GM23338 (cell line): Measurements from ENCODE around the gene SP140L. TPM values are rescaled to one million over a fixed set of nuclear protein-coding genes. Genes with fewer than 3 reads are reported as not detected.
A peak's percentile ranks its signal among the peaks of the same experiment; 100 is the strongest.

Experiments
- ATAC-seq: fragments of 200-7000 bp; cut with Tn5 transposase; 3 replicates; pipeline ENCODE4 v1.9.1; 2020
- DNase-seq: peaks from one replicate; pipeline ENCODE4 v3.0.0-alpha.2; 2015; ENCODE audit warnings: low spot score
- H2AFZ ChIP-seq: fragments of 200-600 bp; sonication (generic); 2 replicates; pipeline ENCODE4 v1.8.0; 2016; ENCODE audit warnings: antibody characterized with exemption, mild to moderate bottlenecking, moderate library complexity
- H3F3A ChIP-seq: fragments of 200-600 bp; sonication (generic); replicated peaks from 2 replicates; pipeline ENCODE4 v1.8.0; 2017; ENCODE audit warnings: antibody characterized with exemption, mixed run types, low read depth
- H3K27ac ChIP-seq: fragments of 200-600 bp; sonication (generic); 2 replicates; pipeline ENCODE4 v1.6.1; 2016; ENCODE audit warnings: low read depth
- H3K27me3 ChIP-seq: fragments of 200-600 bp; sonication (generic); 2 replicates; pipeline ENCODE4 v1.8.0; 2016; ENCODE audit warnings: mild to moderate bottlenecking, mixed run types, moderate library complexity; ENCODE audit not compliant: insufficient read depth
- H3K36me3 ChIP-seq: fragments of 200-600 bp; sonication (generic); 2 replicates; pipeline ENCODE4 v1.8.0; 2016; ENCODE audit warnings: mild to moderate bottlenecking; ENCODE audit not compliant: insufficient read depth
- H3K4me1 ChIP-seq: fragments of 200-600 bp; sonication (generic); 2 replicates; pipeline ENCODE4 v1.8.0; 2016; ENCODE audit warnings: mild to moderate bottlenecking, moderate library complexity; ENCODE audit not compliant: insufficient read depth
- H3K4me2 ChIP-seq: fragments of 200-600 bp; sonication (generic); 2 replicates; pipeline ENCODE4 v1.7.1; 2017; ENCODE audit warnings: mixed run types
- H3K4me3 ChIP-seq: fragments of 200-600 bp; sonication (generic); 2 replicates; pipeline ENCODE4 v1.6.1; 2016; ENCODE audit warnings: mixed run types
- H3K79me2 ChIP-seq: fragments of 200-600 bp; sonication (generic); replicated peaks from 2 replicates; pipeline ENCODE4 v1.8.0; 2017; ENCODE audit warnings: mild to moderate bottlenecking; ENCODE audit not compliant: insufficient read depth
- H3K9me2 ChIP-seq: fragments of 200-600 bp; sonication (generic); 2 replicates; pipeline ENCODE4 v1.8.0; 2017; ENCODE audit not compliant: insufficient read depth
- H4K20me1 ChIP-seq: fragments of 200-600 bp; sonication (generic); replicated peaks from 2 replicates; pipeline ENCODE4 v1.8.0; 2017; ENCODE audit warnings: mild to moderate bottlenecking; ENCODE audit not compliant: insufficient read depth
- H3K27ac Mint-ChIP-seq: 2 replicates; pipeline ENCODE4 v1.8.0; 2020; ENCODE audit warnings: inconsistent platforms, mild to moderate bottlenecking, moderate library complexity, mixed read lengths
- H3K27me3 Mint-ChIP-seq: 3 replicates; pipeline ENCODE4 v1.8.0; 2022; ENCODE audit warnings: low read depth, mild to moderate bottlenecking, moderate library complexity, mixed read lengths, inconsistent platforms; ENCODE audit not compliant: insufficient read depth, poor library complexity
- H3K36me3 Mint-ChIP-seq: 3 replicates; pipeline ENCODE4 v1.8.0; 2021; ENCODE audit warnings: low read depth, mild to moderate bottlenecking, inconsistent platforms, moderate library complexity, mixed read lengths
- H3K4me1 Mint-ChIP-seq: 3 replicates; pipeline ENCODE4 v1.8.0; 2020; ENCODE audit warnings: mild to moderate bottlenecking, inconsistent platforms, mixed read lengths
- H3K4me3 Mint-ChIP-seq: 3 replicates; pipeline ENCODE4 v1.8.0; 2021; ENCODE audit warnings: moderate library complexity, mild to moderate bottlenecking, inconsistent platforms, mixed read lengths
- H3K9me3 Mint-ChIP-seq: 3 replicates; pipeline ENCODE4 v1.8.0; 2020; ENCODE audit warnings: moderate library complexity, mild to moderate bottlenecking, inconsistent platforms, mixed read lengths
- CREB1 ChIP-seq: fragments of 250-450 bp; sonication (Bioruptor Pico); IDR thresholded peaks from 2 replicates; pipeline ENCODE4 v1.5.0; 2020; ENCODE audit warnings: low read depth, mild to moderate bottlenecking, moderate library complexity
- CTCF ChIP-seq, 2 experiments: fragments of 200-600 bp in 1 of 2; sonication (generic) in 1 of 2; conservative IDR thresholded peaks; 2 replicates each; pipeline versions ENCODE4 v1.5.1 to v1.6.1; 2016 to 2017; ENCODE audit warnings: antibody characterized with exemption in 2 of 2, low read depth in 2 of 2, mild to moderate bottlenecking in 2 of 2, moderate library complexity in 1 of 2
- ETS1 ChIP-seq: IDR thresholded peaks from 2 replicates; pipeline ENCODE4 v1.6.1; 2016; ENCODE audit warnings: antibody characterized with exemption
- EZH2 ChIP-seq: fragments of 200-600 bp; sonication (generic); IDR thresholded peaks from one replicate; pipeline ENCODE4 v1.8.0; 2017; ENCODE audit warnings: antibody characterized with exemption, mild to moderate bottlenecking, low read depth; ENCODE audit not compliant: unreplicated experiment
- EZH2phosphoT487 ChIP-seq: fragments of 200-600 bp; sonication (generic); IDR thresholded peaks from one replicate; pipeline ENCODE4 v1.8.1; 2018; ENCODE audit warnings: antibody characterized with exemption; ENCODE audit not compliant: unreplicated experiment
- JUNB ChIP-seq: IDR thresholded peaks from one replicate; pipeline ENCODE4 v1.6.1; 2016; ENCODE audit warnings: antibody characterized with exemption; ENCODE audit not compliant: unreplicated experiment
- NANOG ChIP-seq: IDR thresholded peaks from 2 replicates; pipeline ENCODE4 v1.6.1; 2016; ENCODE audit warnings: antibody characterized with exemption, borderline replicate concordance
- POLR2AphosphoS5 ChIP-seq: IDR thresholded peaks from 2 replicates; pipeline ENCODE4 v1.6.1; 2016; ENCODE audit warnings: antibody characterized with exemption, low read depth
- STAT1 ChIP-seq: IDR thresholded peaks from one replicate; pipeline ENCODE4 v1.6.1; 2016; ENCODE audit warnings: antibody characterized with exemption; ENCODE audit not compliant: unreplicated experiment
- ZNF114 ChIP-seq: fragments of 250-450 bp; sonication (Bioruptor Pico); IDR thresholded peaks from 2 replicates; pipeline ENCODE4 v1.5.0; 2020; ENCODE audit warnings: mild to moderate bottlenecking, moderate library complexity
- ZNF331 ChIP-seq: fragments of 250-450 bp; sonication (Bioruptor Pico); IDR thresholded peaks from 2 replicates; pipeline ENCODE4 v1.5.0; 2020; ENCODE audit warnings: low read depth, mild to moderate bottlenecking, moderate library complexity
- polyA plus RNA-seq: library from polyadenylated mRNA; unstranded; fragments of >200 nt; fragmentation: Nextera tagmentation; extraction: Ambion mirVana; gene quantifications from 2 replicates; pipeline ENCODE4 v1.2.1, GENCODE V29; 2016
- total RNA-seq: library from RNA; depleted of rRNA; stranded (reverse); fragments of >200 nt; shearing (Covaris generic); gene quantifications from 2 replicates; pipeline ENCODE4 v1.2.3, GENCODE V29; 2014
- TF ChIP-seq, protein P1 (sequence below): IDR thresholded peaks from one replicate; pipeline ENCODE4 v1.6.1; 2018; ENCODE audit warnings: antibody characterized with exemption; ENCODE audit not compliant: unreplicated experiment

Gene SP140L
- total and polyA plus RNA-seq, 2 experiments from 2014 or later: 1.3 to 1.7 TPM

GRCh38 chr2:230425377-230425776 lies 98.4 kb downstream of the SP140L start:
- H3K27me3 ChIP-seq: no peaks in the 10 kb centered on the region
- H3K4me1 ChIP-seq: no peaks in the 10 kb centered on the region
- H3K9me2 ChIP-seq: no peaks in the 10 kb centered on the region
- no peak overlapping the region for H2AFZ ChIP-seq
- no peaks in the 10 kb centered on the region for H3K36me3 ChIP-seq
- Mint-ChIP-seq H3K27ac (peak overlapping the region; percentile 23; the same call in 1 of the 2 replicates), H3K27me3 (peaks cover 6% of the 10 kb centered on the region), H3K4me3 (no peak overlapping the region), H3K4me1 (no peaks in the 10 kb centered on the region; the same call in 2 of the 3 replicates), H3K9me3 (peaks cover 11% of the 10 kb centered on the region; the same call in 2 of the 3 replicates), H3K36me3 (peaks cover 3% of the 10 kb centered on the region; the same call in 1 of the 3 replicates)
- no peaks in the 10 kb centered on the region for H4K20me1 ChIP-seq
- H3K27ac ChIP-seq: no peak overlapping the region
- no peak for DNase-seq
- no peak for ATAC-seq
- H3K4me3 ChIP-seq: no peak overlapping the region
- H3F3A ChIP-seq: no peaks in the 10 kb centered on the region
- H3K4me2 ChIP-seq: no peak overlapping the region
- TF ChIP-seq STAT1: no peak
- no peak for TF ChIP-seq ZNF331 (CRISPR knock-in tag)
- TF ChIP-seq JUNB: no peak
- no peak for TF ChIP-seq POLR2AphosphoS5
- TF ChIP-seq EZH2: no peak
- H3K79me2 ChIP-seq: no peaks in the 10 kb centered on the region

- TF ChIP-seq EZH2phosphoT487 (no peak), ZNF114 (CRISPR knock-in tag) (no peak), JUNB (no peak)
- H3K4me1 Mint-ChIP-seq: no peaks in the 10 kb centered on the region
- H3K27me3 ChIP-seq: no peaks in the 10 kb centered on the region
- H3K27me3 Mint-ChIP-seq: peaks cover 6% of the 10 kb centered on the region
- H2AFZ ChIP-seq: no peak overlapping the region
- H3K36me3 ChIP-seq: no peaks in the 10 kb centered on the region
- H3K9me3 Mint-ChIP-seq: peaks cover 11% of the 10 kb centered on the region; the same call in 2 of the 3 replicates
- no peaks in the 10 kb centered on the region for H3K9me2 ChIP-seq
- DNase-seq: no peak
- H3F3A ChIP-seq: no peaks in the 10 kb centered on the region
- no peaks in the 10 kb centered on the region for H3K4me1 ChIP-seq
- no peak overlapping the region for H3K27ac Mint-ChIP-seq
- H3K36me3 Mint-ChIP-seq: peaks cover 3% of the 10 kb centered on the region; the same call in 1 of the 3 replicates
- no peak for ATAC-seq
- no peak overlapping the region for H3K27ac ChIP-seq
- H3K79me2 ChIP-seq: no peaks in the 10 kb centered on the region
- no peak overlapping the region for H3K4me3 ChIP-seq
- no peak overlapping the region for H3K4me2 ChIP-seq
- H3K4me3 Mint-ChIP-seq: no peak overlapping the region
- H4K20me1 ChIP-seq: no peaks in the 10 kb centered on the region
Measured at GRCh38 chr2:230429513-230429912, 102.5 kb downstream of the SP140L start.

- H3K27me3 Mint-ChIP-seq: peaks cover 6% of the 10 kb centered on the region
- no peak overlapping the region for H3K4me3 Mint-ChIP-seq
- Histone ChIP-seq H3K79me2 (no peaks in the 10 kb centered on the region), H2AFZ (no peak overlapping the region), H3F3A (no peaks in the 10 kb centered on the region), H3K4me1 (no peaks in the 10 kb centered on the region), H3K4me3 (no peak overlapping the region), H3K27ac (no peak overlapping the region), H4K20me1 (no peaks in the 10 kb centered on the region), H3K27me3 (no peaks in the 10 kb centered on the region), H3K9me2 (no peaks in the 10 kb centered on the region), H3K36me3 (no peaks in the 10 kb centered on the region), H3K4me2 (no peak overlapping the region)
- H3K36me3 Mint-ChIP-seq: peaks cover 6% of the 10 kb centered on the region; the same call in 1 of the 3 replicates
- no peak for DNase-seq
- H3K4me1 Mint-ChIP-seq: no peaks in the 10 kb centered on the region
- H3K9me3 Mint-ChIP-seq: peaks cover 16% of the 10 kb centered on the region; the same call in 2 of the 3 replicates
- H3K27ac Mint-ChIP-seq: no peak overlapping the region
- ATAC-seq: no peak
- TF ChIP-seq NANOG (no peak), JUNB (no peak), STAT1 (no peak), ETS1 (no peak), CTCF (conservative IDR thresholded peaks at IDR 0.05; ENCODE audit: low read depth in 2 of 2) (no peak), EZH2phosphoT487 (no peak), CREB1 (CRISPR knock-in tag) (no peak), ZNF114 (CRISPR knock-in tag) (no peak)
- TF ChIP-seq, protein P1, sequence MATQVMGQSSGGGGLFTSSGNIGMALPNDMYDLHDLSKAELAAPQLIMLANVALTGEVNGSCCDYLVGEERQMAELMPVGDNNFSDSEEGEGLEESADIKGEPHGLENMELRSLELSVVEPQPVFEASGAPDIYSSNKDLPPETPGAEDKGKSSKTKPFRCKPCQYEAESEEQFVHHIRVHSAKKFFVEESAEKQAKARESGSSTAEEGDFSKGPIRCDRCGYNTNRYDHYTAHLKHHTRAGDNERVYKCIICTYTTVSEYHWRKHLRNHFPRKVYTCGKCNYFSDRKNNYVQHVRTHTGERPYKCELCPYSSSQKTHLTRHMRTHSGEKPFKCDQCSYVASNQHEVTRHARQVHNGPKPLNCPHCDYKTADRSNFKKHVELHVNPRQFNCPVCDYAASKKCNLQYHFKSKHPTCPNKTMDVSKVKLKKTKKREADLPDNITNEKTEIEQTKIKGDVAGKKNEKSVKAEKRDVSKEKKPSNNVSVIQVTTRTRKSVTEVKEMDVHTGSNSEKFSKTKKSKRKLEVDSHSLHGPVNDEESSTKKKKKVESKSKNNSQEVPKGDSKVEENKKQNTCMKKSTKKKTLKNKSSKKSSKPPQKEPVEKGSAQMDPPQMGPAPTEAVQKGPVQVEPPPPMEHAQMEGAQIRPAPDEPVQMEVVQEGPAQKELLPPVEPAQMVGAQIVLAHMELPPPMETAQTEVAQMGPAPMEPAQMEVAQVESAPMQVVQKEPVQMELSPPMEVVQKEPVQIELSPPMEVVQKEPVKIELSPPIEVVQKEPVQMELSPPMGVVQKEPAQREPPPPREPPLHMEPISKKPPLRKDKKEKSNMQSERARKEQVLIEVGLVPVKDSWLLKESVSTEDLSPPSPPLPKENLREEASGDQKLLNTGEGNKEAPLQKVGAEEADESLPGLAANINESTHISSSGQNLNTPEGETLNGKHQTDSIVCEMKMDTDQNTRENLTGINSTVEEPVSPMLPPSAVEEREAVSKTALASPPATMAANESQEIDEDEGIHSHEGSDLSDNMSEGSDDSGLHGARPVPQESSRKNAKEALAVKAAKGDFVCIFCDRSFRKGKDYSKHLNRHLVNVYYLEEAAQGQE: no peak
Measured at GRCh38 chr2:230430957-230431910, 104.2 kb downstream of the SP140L start.
